CD4-positive, alpha-beta T cell treated with Interleukin-1 beta for 1 hour (primary cell): ENCODE measurements around the gene LRRC4C.
A peak's percentile ranks its signal among the peaks of the same experiment; 100 is the strongest.

ENCODE experiments used
- DNase-seq, 2 donors: peaks; one replicate each; pipeline ENCODE4 v3.0.0-alpha.2; 2020 to 2022

LRRC4C gene

GRCh38 chr11:40328890-40329614 lies 1130.4 kb downstream of the LRRC4C start:
- DNase-seq = no peak

GRCh38 chr11:40323241-40323640 lies 1136.2 kb downstream of the LRRC4C start:
- no peak for DNase-seq

- no peak for DNase-seq
Observed at GRCh38 chr11:40321537-40321936, 1137.9 kb downstream of the LRRC4C start.

- no peak for DNase-seq
Observed at GRCh38 chr11:40316171-40316570, 1143.3 kb downstream of the LRRC4C start.

GRCh38 chr11:40315122-40315521 lies 1144.3 kb downstream of the LRRC4C start:
- no peak for DNase-seq

GRCh38 chr11:40314327-40314726 lies 1145.1 kb downstream of the LRRC4C start:
- DNase-seq = no peak

GRCh38 chr11:40306938-40307548 lies 1152.4 kb downstream of the LRRC4C start:
- no peak for DNase-seq

- DNase-seq = no peak
Observed at GRCh38 chr11:40302669-40303068, 1156.8 kb downstream of the LRRC4C start.

- no peak for DNase-seq
Observed at GRCh38 chr11:40295466-40295865, 1164.0 kb downstream of the LRRC4C start.

- DNase-seq = no peak
Observed at GRCh38 chr11:40294741-40295140, 1164.7 kb downstream of the LRRC4C start.

- DNase-seq = no peak
Observed at GRCh38 chr11:40294349-40294735, 1165.1 kb downstream of the LRRC4C start.

- DNase-seq = peak; percentile 1 to 12
Observed at GRCh38 chr11:40293655-40294348, 1165.7 kb downstream of the LRRC4C start.

- DNase-seq = no peak
Observed at GRCh38 chr11:40292721-40293508, 1166.5 kb downstream of the LRRC4C start.

- DNase-seq = no peak
Observed at GRCh38 chr11:40291741-40292140, 1167.7 kb downstream of the LRRC4C start.

GRCh38 chr11:40291329-40291728 lies 1168.1 kb downstream of the LRRC4C start:
- DNase-seq = no peak

- DNase-seq = no peak
Observed at GRCh38 chr11:40290171-40290631, 1169.3 kb downstream of the LRRC4C start.

GRCh38 chr11:40289370-40289769 lies 1170.1 kb downstream of the LRRC4C start:
- DNase-seq = no peak

- DNase-seq = no peak
Observed at GRCh38 chr11:40287916-40288803, 1171.3 kb downstream of the LRRC4C start.

GRCh38 chr11:40286137-40286536 lies 1173.3 kb downstream of the LRRC4C start:
- no peak for DNase-seq

GRCh38 chr11:40285558-40285957 lies 1173.9 kb downstream of the LRRC4C start:
- no peak for DNase-seq

- DNase-seq = no peak
Observed at GRCh38 chr11:40281052-40281580, 1178.3 kb downstream of the LRRC4C start.
